Kidney (tissue), 14 donors: ENCODE measurements around the gene SMIM22. TPM values are rescaled to one million over a fixed set of nuclear protein-coding genes. Genes with fewer than 3 reads are reported as not detected.

Experiments
- DNase-seq, 5 donors: peaks; one replicate each; pipeline ENCODE4 v3.0.0-alpha.2; 2013 to 2020
- FAIRE-seq: peaks from 2 replicates; lab custom pipeline; 2012; peaks lifted over from hg19 to GRCh38; lab: Jason Lieb, UNC
- H3K27ac ChIP-seq, 2 donors: one replicate each; pipeline ENCODE4 v1.7.0; 2013; ENCODE audit warnings: low read depth in 2 of 2, low read length in 2 of 2, inconsistent platforms in 1 of 2
- H3K27me3 ChIP-seq: one replicate; pipeline ENCODE4 v1.7.1; 2013; ENCODE audit warnings: low read length, inconsistent platforms; ENCODE audit not compliant: control insufficient read depth, insufficient read depth
- H3K36me3 ChIP-seq, 3 donors: one replicate each; pipeline versions ENCODE4 v1.7.0 to v1.7.1; 2013; ENCODE audit warnings: low read length in 3 of 3, control low read depth in 1 of 3, inconsistent platforms in 1 of 3; ENCODE audit not compliant: insufficient read depth in 3 of 3, control insufficient read depth in 2 of 3
- H3K4me1 ChIP-seq, 3 donors: one replicate each; pipeline versions ENCODE4 v1.7.0 to v1.7.1; 2013; ENCODE audit warnings: low read length in 3 of 3, inconsistent platforms in 1 of 3, low read depth in 1 of 3; ENCODE audit not compliant: control insufficient read depth in 2 of 3, insufficient read depth in 2 of 3
- H3K4me3 ChIP-seq, 3 donors: one replicate each; pipeline versions ENCODE4 v1.7.0 to v1.8.1; 2013; ENCODE audit warnings: low read length in 3 of 3, control low read depth in 1 of 3, inconsistent platforms in 1 of 3
- H3K9ac ChIP-seq, 3 donors: one replicate each; pipeline versions ENCODE4 v1.7.0 to v1.7.1; 2013; ENCODE audit warnings: low read length in 3 of 3, control low read depth in 1 of 3, inconsistent platforms in 1 of 3
- H3K9me3 ChIP-seq, 3 donors: one replicate each; pipeline versions ENCODE4 v1.7.0 to v1.7.1; 2013; ENCODE audit warnings: low read length in 3 of 3, control low read depth in 1 of 3, inconsistent platforms in 1 of 3; ENCODE audit not compliant: control insufficient read depth in 2 of 3, insufficient read depth in 1 of 3
- CTCF ChIP-seq: IDR thresholded peaks from 3 replicates; pipeline ENCODE4 v1.5.1; 2012; ENCODE audit warnings: mild to moderate bottlenecking, moderate library complexity, borderline replicate concordance; ENCODE audit not compliant: insufficient read depth; ENCODE audit errors: extremely low read depth
- intact Hi-C: fragments of 100-400 bp; cut with DNase I; formaldehyde crosslinking; loops from one replicate; pipeline ENCODE4 v1.11.1; 2022
- polyA plus RNA-seq: library from polyadenylated mRNA; stranded (reverse); fragments of 350-450 nt; fragmentation: Illumina TruSeq; extraction: RNeasy Lipid Tissue Mini Kit (QIAGEN cat#74804); gene quantifications from one replicate; pipeline ENCODE4 v1.2.3, GENCODE V29; 2014; ENCODE audit warnings: low read depth, low replicate concordance; ENCODE audit not compliant: insufficient read depth
- total RNA-seq: library from RNA; stranded (reverse); fragmentation: NEBNext Ultra II Directional; extraction: Animal tissue kit (Norgen Biotek cat#: 25700); gene quantifications from one replicate; pipeline ENCODE4 v1.2.1, GENCODE V29; 2021
- donor health status: control.
- donor health status: control.
- donor health status: control.
- donor health status: control.
- donor health status: control.
- donor health status: DM: yes; HTN: yes; CAD: no.
- donor health status: Normal renal cell carcinoma (clear cell type).

SMIM22 gene
- total and polyA plus RNA-seq, 2 donors from 2014 or later = 36.5 to 74.2 TPM

- no peak overlapping the region for H3K9ac ChIP-seq
- TF ChIP-seq CTCF = no peak
- H3K36me3 ChIP-seq = peaks cover 7 to 37% (median 22%) of the 10 kb centered on the region in 3 donors
- H3K9me3 ChIP-seq = peaks cover 0 to 2% (median 0%) of the 10 kb centered on the region in 3 donors
- intact Hi-C loops = no loop called here
- FAIRE-seq (no peak), DNase-seq (no peak)
- H3K27me3 ChIP-seq = no peaks in the 10 kb centered on the region
- no peak overlapping the region for H3K4me3 ChIP-seq
- no peak overlapping the region for H3K27ac ChIP-seq
- H3K4me1 ChIP-seq = no peaks in the 10 kb centered on the region
Measured at GRCh38 chr16:4754865-4755264, 40.3 kb upstream of the SMIM22 start.

GRCh38 chr16:4755687-4756086 lies 39.5 kb upstream of the SMIM22 start:
- no peak for TF ChIP-seq CTCF
- no peak overlapping the region for H3K9ac ChIP-seq
- FAIRE-seq = no peak
- H3K27me3 ChIP-seq = no peaks in the 10 kb centered on the region
- peaks cover 7 to 44% (median 30%) of the 10 kb centered on the region in 3 donors for H3K36me3 ChIP-seq
- DNase-seq = no peak
- intact Hi-C loops = no loop called here
- H3K4me3 ChIP-seq = no peak overlapping the region
- H3K27ac ChIP-seq = no peak overlapping the region
- H3K9me3 ChIP-seq = peaks cover 0 to 2% (median 0%) of the 10 kb centered on the region in 3 donors
- no peaks in the 10 kb centered on the region for H3K4me1 ChIP-seq

- FAIRE-seq = no peak
- intact Hi-C loops = no loop called here
Measured at GRCh38 chr16:4760221-4760910, 34.8 kb upstream of the SMIM22 start.

More at GRCh38 chr16:4760221-4760910, 34.8 kb upstream of the SMIM22 start:
- TF ChIP-seq CTCF = no peak
- no peak overlapping the region for H3K27ac ChIP-seq
- peaks cover 0 to 3% (median 0%) of the 10 kb centered on the region in 3 donors for H3K4me1 ChIP-seq
- no peak overlapping the region for H3K4me3 ChIP-seq
- no peak for DNase-seq
- no peaks in the 10 kb centered on the region for H3K27me3 ChIP-seq
- H3K9me3 ChIP-seq = peaks cover 0 to 2% (median 0%) of the 10 kb centered on the region in 3 donors
- no peak overlapping the region for H3K9ac ChIP-seq
- H3K36me3 ChIP-seq = peaks cover 3 to 36% (median 19%) of the 10 kb centered on the region in 3 donors
